Skeletal muscle satellite cell (primary cell): Measurements from ENCODE around the gene KCNIP1.

Experiments used
- H3K27me3 ChIP-seq: 2 replicates; pipeline ENCODE4 v1.7.0; 2013; ENCODE audit warnings: low read length; ENCODE audit not compliant: control insufficient read depth, insufficient read depth
- H3K36me3 ChIP-seq: 2 replicates; pipeline ENCODE4 v1.7.0; 2013; ENCODE audit warnings: mild to moderate bottlenecking, control low read depth, low read length; ENCODE audit not compliant: insufficient read depth
- H3K4me1 ChIP-seq: 2 replicates; pipeline ENCODE4 v1.7.0; 2013; ENCODE audit warnings: low read length; ENCODE audit not compliant: control insufficient read depth, insufficient read depth
- H3K4me2 ChIP-seq: 2 replicates; pipeline ENCODE4 v1.7.0; 2013; ENCODE audit warnings: mild to moderate bottlenecking, low read length
- H3K4me3 ChIP-seq: 2 replicates; pipeline ENCODE4 v1.7.0; 2013; ENCODE audit warnings: low read length
- H3K9ac ChIP-seq: 2 replicates; pipeline ENCODE4 v1.7.0; 2013; ENCODE audit warnings: mild to moderate bottlenecking, low read depth, low read length, moderate library complexity
- H3K9me3 ChIP-seq: replicated peaks from 2 replicates; pipeline ENCODE4 v1.7.0; 2013; ENCODE audit warnings: mild to moderate bottlenecking, control low read depth, low read length

Gene KCNIP1

GRCh38 chr5:170633235-170634081 lies 129.6 kb downstream of the KCNIP1 start:
- Histone ChIP-seq H3K9ac (peak overlapping the region; percentile 39), H3K4me3 (peak overlapping the region; percentile 62), H3K36me3 (no peaks in the 10 kb centered on the region), H3K4me2 (peak overlapping the region; percentile 84), H3K27me3 (peaks cover 11% of the 10 kb centered on the region), H3K4me1 (peaks cover 18% of the 10 kb centered on the region), H3K9me3 (no peaks in the 10 kb centered on the region)

GRCh38 chr5:170634256-170634990 lies 130.6 kb downstream of the KCNIP1 start:
- no peak overlapping the region for H3K4me3 ChIP-seq
- peaks cover 18% of the 10 kb centered on the region for H3K4me1 ChIP-seq
- no peak overlapping the region for H3K9ac ChIP-seq
- no peaks in the 10 kb centered on the region for H3K9me3 ChIP-seq
- peak overlapping the region; percentile 76 for H3K4me2 ChIP-seq
- H3K27me3 ChIP-seq, result peaks cover 11% of the 10 kb centered on the region
- H3K36me3 ChIP-seq, result no peaks in the 10 kb centered on the region

- Histone ChIP-seq H3K36me3 (no peaks in the 10 kb centered on the region), H3K4me2 (no peak overlapping the region), H3K4me1 (peaks cover 18% of the 10 kb centered on the region), H3K4me3 (no peak overlapping the region), H3K27me3 (peaks cover 12% of the 10 kb centered on the region), H3K9ac (no peak overlapping the region), H3K9me3 (no peaks in the 10 kb centered on the region)
These were observed 131.9 kb downstream of the KCNIP1 start for GRCh38 chr5:170635706-170636105.

GRCh38 chr5:170636206-170636605 lies 132.4 kb downstream of the KCNIP1 start:
- peaks cover 8% of the 10 kb centered on the region for H3K27me3 ChIP-seq
- H3K4me3 ChIP-seq, result no peak overlapping the region

GRCh38 chr5:170636801-170637477 lies 133.1 kb downstream of the KCNIP1 start:
- Histone ChIP-seq H3K4me1 (peaks cover 18% of the 10 kb centered on the region), H3K4me2 (no peak overlapping the region), H3K27me3 (peaks cover 3% of the 10 kb centered on the region), H3K9ac (no peak overlapping the region), H3K4me3 (no peak overlapping the region), H3K36me3 (no peaks in the 10 kb centered on the region), H3K9me3 (no peaks in the 10 kb centered on the region)

More at GRCh38 chr5:170636206-170636605, 132.4 kb downstream of the KCNIP1 start:
- no peak overlapping the region for H3K4me2 ChIP-seq
- H3K9me3 ChIP-seq, result no peaks in the 10 kb centered on the region
- H3K36me3 ChIP-seq, result no peaks in the 10 kb centered on the region
- peaks cover 18% of the 10 kb centered on the region for H3K4me1 ChIP-seq
- H3K9ac ChIP-seq, result no peak overlapping the region

- Histone ChIP-seq H3K27me3 (peaks cover 3% of the 10 kb centered on the region), H3K4me1 (peaks cover 13% of the 10 kb centered on the region), H3K4me2 (no peak overlapping the region), H3K36me3 (no peaks in the 10 kb centered on the region), H3K9me3 (no peaks in the 10 kb centered on the region), H3K4me3 (no peak overlapping the region), H3K9ac (no peak overlapping the region)
These were observed 134.2 kb downstream of the KCNIP1 start for GRCh38 chr5:170638051-170638450.

GRCh38 chr5:170638454-170639220 lies 134.8 kb downstream of the KCNIP1 start:
- no peak overlapping the region for H3K9ac ChIP-seq
- peaks cover 9% of the 10 kb centered on the region for H3K4me1 ChIP-seq
- H3K4me3 ChIP-seq, result no peak overlapping the region
- peaks cover 3% of the 10 kb centered on the region for H3K27me3 ChIP-seq
- H3K4me2 ChIP-seq, result no peak overlapping the region
- no peaks in the 10 kb centered on the region for H3K9me3 ChIP-seq
- no peaks in the 10 kb centered on the region for H3K36me3 ChIP-seq

GRCh38 chr5:170639221-170639925 lies 135.6 kb downstream of the KCNIP1 start:
- Histone ChIP-seq H3K27me3 (peaks cover 7% of the 10 kb centered on the region), H3K36me3 (no peaks in the 10 kb centered on the region), H3K9me3 (no peaks in the 10 kb centered on the region), H3K4me1 (peaks cover 2% of the 10 kb centered on the region), H3K4me3 (no peak overlapping the region), H3K9ac (no peak overlapping the region), H3K4me2 (no peak overlapping the region)

GRCh38 chr5:170640731-170641588 lies 137.1 kb downstream of the KCNIP1 start:
- Histone ChIP-seq H3K9ac (no peak overlapping the region), H3K27me3 (peaks cover 7% of the 10 kb centered on the region), H3K9me3 (no peaks in the 10 kb centered on the region), H3K4me3 (no peak overlapping the region), H3K4me1 (no peaks in the 10 kb centered on the region), H3K36me3 (no peaks in the 10 kb centered on the region), H3K4me2 (no peak overlapping the region)

- no peaks in the 10 kb centered on the region for H3K36me3 ChIP-seq
- H3K4me1 ChIP-seq, result no peaks in the 10 kb centered on the region
- no peak overlapping the region for H3K4me2 ChIP-seq
- H3K27me3 ChIP-seq, result peaks cover 7% of the 10 kb centered on the region
- H3K9me3 ChIP-seq, result no peaks in the 10 kb centered on the region
- no peak overlapping the region for H3K9ac ChIP-seq
- H3K4me3 ChIP-seq, result no peak overlapping the region
These were observed 137.8 kb downstream of the KCNIP1 start for GRCh38 chr5:170641589-170642031.
